Measurements from ENCODE around the gene RAPGEFL1.

GRCh38 chr17:40145476-40145875 is 31.8 kb upstream of the RAPGEFL1 start:
- TF ChIP-seq, protein P1, sequence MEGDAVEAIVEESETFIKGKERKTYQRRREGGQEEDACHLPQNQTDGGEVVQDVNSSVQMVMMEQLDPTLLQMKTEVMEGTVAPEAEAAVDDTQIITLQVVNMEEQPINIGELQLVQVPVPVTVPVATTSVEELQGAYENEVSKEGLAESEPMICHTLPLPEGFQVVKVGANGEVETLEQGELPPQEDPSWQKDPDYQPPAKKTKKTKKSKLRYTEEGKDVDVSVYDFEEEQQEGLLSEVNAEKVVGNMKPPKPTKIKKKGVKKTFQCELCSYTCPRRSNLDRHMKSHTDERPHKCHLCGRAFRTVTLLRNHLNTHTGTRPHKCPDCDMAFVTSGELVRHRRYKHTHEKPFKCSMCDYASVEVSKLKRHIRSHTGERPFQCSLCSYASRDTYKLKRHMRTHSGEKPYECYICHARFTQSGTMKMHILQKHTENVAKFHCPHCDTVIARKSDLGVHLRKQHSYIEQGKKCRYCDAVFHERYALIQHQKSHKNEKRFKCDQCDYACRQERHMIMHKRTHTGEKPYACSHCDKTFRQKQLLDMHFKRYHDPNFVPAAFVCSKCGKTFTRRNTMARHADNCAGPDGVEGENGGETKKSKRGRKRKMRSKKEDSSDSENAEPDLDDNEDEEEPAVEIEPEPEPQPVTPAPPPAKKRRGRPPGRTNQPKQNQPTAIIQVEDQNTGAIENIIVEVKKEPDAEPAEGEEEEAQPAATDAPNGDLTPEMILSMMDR (IDR thresholded peaks at IDR 0.05; ENCODE audit: control extremely low read depth in 1 of 3, insufficient read depth in 1 of 3, low read depth in 1 of 3, low read length in 3 of 3) = no peak
- TF ChIP-seq, protein P2, sequence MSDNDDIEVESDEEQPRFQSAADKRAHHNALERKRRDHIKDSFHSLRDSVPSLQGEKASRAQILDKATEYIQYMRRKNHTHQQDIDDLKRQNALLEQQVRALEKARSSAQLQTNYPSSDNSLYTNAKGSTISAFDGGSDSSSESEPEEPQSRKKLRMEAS (IDR thresholded peaks at IDR 0.05) = no peak
- TF ChIP-seq CREB1 (IDR thresholded peaks at IDR 0.05) (no peak), GABPA (IDR thresholded peaks at IDR 0.05; ENCODE audit: borderline replicate concordance, insufficient read depth, low read length) (no peak)

All from H1 (cell line).